Cerebellar nuclear complex (tissue), 1 donor: ENCODE results near the gene INSM1.

Source experiments
- DNase-seq, 2 experiments: peaks; one replicate each; lab custom pipeline; 2025; lab: John Stamatoyannopoulos, UW

The INSM1 gene

GRCh38 chr20:20417876-20418676 is 50.2 kb downstream of the INSM1 start:
- DNase-seq = no peak
